Activated T-helper 17 cell treated with anti-CD3 and anti-CD28 coated beads, Interleukin-2, amount 50 U/mL, for 72 hours (primary cell): ENCODE measurements around the gene TTN. TPM values are rescaled to one million over a fixed set of nuclear protein-coding genes. Genes with fewer than 3 reads are reported as not detected.

ENCODE experiments used
- ATAC-seq: fragments of 150-1000 bp; cut with Tn5 transposase; replicated peaks from 2 replicates; pipeline ENCODE4 v1.10.0; 2021; ENCODE audit warnings: mild to moderate bottlenecking, moderate library complexity
- H3K27ac Mint-ChIP-seq: one replicate; pipeline ENCODE4 v1.8.0; 2022; ENCODE audit warnings: mixed read lengths
- H3K27me3 Mint-ChIP-seq: one replicate; pipeline ENCODE4 v1.8.0; 2022; ENCODE audit warnings: mixed read lengths
- H3K36me3 Mint-ChIP-seq: one replicate; pipeline ENCODE4 v1.8.0; 2022; ENCODE audit warnings: low read depth, mild to moderate bottlenecking, mixed read lengths
- H3K4me1 Mint-ChIP-seq: one replicate; pipeline ENCODE4 v1.8.0; 2022; ENCODE audit warnings: mixed read lengths
- H3K4me3 Mint-ChIP-seq: one replicate; pipeline ENCODE4 v1.8.0; 2022; ENCODE audit warnings: mild to moderate bottlenecking, mixed read lengths
- H3K9me3 Mint-ChIP-seq: one replicate; pipeline ENCODE4 v1.8.0; 2022; ENCODE audit warnings: mixed read lengths
- total RNA-seq, 2 donors: library from RNA; stranded (reverse); gene quantifications; one replicate each; pipeline ENCODE4 v1.2.3, GENCODE V29; 2022

Gene TTN
- total RNA-seq, 2 donors from 2014 or later, result 0.84 to 3.1 TPM

GRCh38 chr2:178827739-178828485 lies 20.7 kb upstream of the TTN start:
- no peak overlapping the region for H3K4me3 Mint-ChIP-seq
- no peak for ATAC-seq
- no peaks in the 10 kb centered on the region for H3K9me3 Mint-ChIP-seq
- H3K27me3 Mint-ChIP-seq, result no peaks in the 10 kb centered on the region
- no peaks in the 10 kb centered on the region for H3K36me3 Mint-ChIP-seq
- H3K27ac Mint-ChIP-seq, result no peak overlapping the region
- H3K4me1 Mint-ChIP-seq, result no peaks in the 10 kb centered on the region

GRCh38 chr2:178827111-178827510 lies 19.9 kb upstream of the TTN start:
- Mint-ChIP-seq H3K4me1 (no peaks in the 10 kb centered on the region), H3K9me3 (no peaks in the 10 kb centered on the region), H3K27ac (no peak overlapping the region), H3K36me3 (no peaks in the 10 kb centered on the region), H3K27me3 (no peaks in the 10 kb centered on the region), H3K4me3 (no peak overlapping the region)
- ATAC-seq, result no peak

- H3K27me3 Mint-ChIP-seq, result no peaks in the 10 kb centered on the region
- no peaks in the 10 kb centered on the region for H3K4me1 Mint-ChIP-seq
- H3K4me3 Mint-ChIP-seq, result no peak overlapping the region
- no peak overlapping the region for H3K27ac Mint-ChIP-seq
- no peaks in the 10 kb centered on the region for H3K9me3 Mint-ChIP-seq
- ATAC-seq, result no peak
- H3K36me3 Mint-ChIP-seq, result no peaks in the 10 kb centered on the region
Observed at GRCh38 chr2:178825183-178825582, 18.0 kb upstream of the TTN start.

GRCh38 chr2:178824181-178824580 lies 17.0 kb upstream of the TTN start:
- no peaks in the 10 kb centered on the region for H3K36me3 Mint-ChIP-seq
- H3K4me1 Mint-ChIP-seq, result no peaks in the 10 kb centered on the region
- H3K9me3 Mint-ChIP-seq, result no peaks in the 10 kb centered on the region
- H3K4me3 Mint-ChIP-seq, result no peak overlapping the region
- ATAC-seq, result no peak
- H3K27ac Mint-ChIP-seq, result no peak overlapping the region
- no peaks in the 10 kb centered on the region for H3K27me3 Mint-ChIP-seq

- Mint-ChIP-seq H3K27me3 (peaks cover 9% of the 10 kb centered on the region), H3K9me3 (no peaks in the 10 kb centered on the region), H3K4me3 (no peak overlapping the region), H3K4me1 (peaks cover 6% of the 10 kb centered on the region), H3K36me3 (no peaks in the 10 kb centered on the region), H3K27ac (no peak overlapping the region)
- no peak for ATAC-seq
Observed at GRCh38 chr2:178819992-178820391, 12.8 kb upstream of the TTN start.

- Mint-ChIP-seq H3K4me3 (no peak overlapping the region), H3K9me3 (no peaks in the 10 kb centered on the region), H3K27ac (no peak overlapping the region), H3K4me1 (peaks cover 6% of the 10 kb centered on the region), H3K27me3 (peaks cover 9% of the 10 kb centered on the region), H3K36me3 (no peaks in the 10 kb centered on the region)
- ATAC-seq, result no peak
Observed at GRCh38 chr2:178819147-178819875, 12.1 kb upstream of the TTN start.

- ATAC-seq, result no peak
- Mint-ChIP-seq H3K4me1 (no peaks in the 10 kb centered on the region), H3K4me3 (no peak overlapping the region), H3K27ac (no peak overlapping the region), H3K27me3 (no peaks in the 10 kb centered on the region), H3K36me3 (no peaks in the 10 kb centered on the region), H3K9me3 (peaks cover 6% of the 10 kb centered on the region)
Observed at GRCh38 chr2:178811901-178812300, 4.7 kb upstream of the TTN start.

- Mint-ChIP-seq H3K4me1 (no peaks in the 10 kb centered on the region), H3K27me3 (no peaks in the 10 kb centered on the region), H3K36me3 (no peaks in the 10 kb centered on the region), H3K9me3 (peaks cover 6% of the 10 kb centered on the region), H3K27ac (no peak overlapping the region), H3K4me3 (no peak overlapping the region)
- no peak for ATAC-seq
Observed at GRCh38 chr2:178811045-178811444, 3.8 kb upstream of the TTN start.

GRCh38 chr2:178810422-178810821 lies 3.2 kb upstream of the TTN start:
- H3K36me3 Mint-ChIP-seq, result no peaks in the 10 kb centered on the region
- no peak overlapping the region for H3K4me3 Mint-ChIP-seq
- no peaks in the 10 kb centered on the region for H3K4me1 Mint-ChIP-seq
- no peak overlapping the region for H3K27ac Mint-ChIP-seq
- no peak for ATAC-seq
- peaks cover 6% of the 10 kb centered on the region for H3K9me3 Mint-ChIP-seq
- no peaks in the 10 kb centered on the region for H3K27me3 Mint-ChIP-seq

- no peak for ATAC-seq
- no peak overlapping the region for H3K4me3 Mint-ChIP-seq
Observed at GRCh38 chr2:178806543-178806942, 680 bp downstream of the TTN start.

GRCh38 chr2:178805457-178805856 lies 1.8 kb downstream of the TTN start:
- no peaks in the 10 kb centered on the region for H3K36me3 Mint-ChIP-seq
- ATAC-seq, result no peak
- no peaks in the 10 kb centered on the region for H3K27me3 Mint-ChIP-seq
- H3K27ac Mint-ChIP-seq, result no peak overlapping the region
- H3K4me1 Mint-ChIP-seq, result no peaks in the 10 kb centered on the region
- H3K4me3 Mint-ChIP-seq, result no peak overlapping the region
- peaks cover 6% of the 10 kb centered on the region for H3K9me3 Mint-ChIP-seq

More at GRCh38 chr2:178806543-178806942, 680 bp downstream of the TTN start:
- peaks cover 6% of the 10 kb centered on the region for H3K9me3 Mint-ChIP-seq
- no peaks in the 10 kb centered on the region for H3K36me3 Mint-ChIP-seq
- H3K27me3 Mint-ChIP-seq, result no peaks in the 10 kb centered on the region
- no peaks in the 10 kb centered on the region for H3K4me1 Mint-ChIP-seq
- no peak overlapping the region for H3K27ac Mint-ChIP-seq

- no peak for ATAC-seq
- Mint-ChIP-seq H3K36me3 (no peaks in the 10 kb centered on the region), H3K27me3 (no peaks in the 10 kb centered on the region), H3K4me3 (no peak overlapping the region), H3K9me3 (no peaks in the 10 kb centered on the region), H3K27ac (no peak overlapping the region), H3K4me1 (no peaks in the 10 kb centered on the region)
Observed at GRCh38 chr2:178804791-178805190, 2.4 kb downstream of the TTN start.

- Mint-ChIP-seq H3K9me3 (no peaks in the 10 kb centered on the region), H3K27ac (no peak overlapping the region), H3K4me1 (no peaks in the 10 kb centered on the region), H3K36me3 (no peaks in the 10 kb centered on the region), H3K4me3 (no peak overlapping the region), H3K27me3 (no peaks in the 10 kb centered on the region)
- no peak for ATAC-seq
Observed at GRCh38 chr2:178800510-178800909, 6.7 kb downstream of the TTN start.

- no peaks in the 10 kb centered on the region for H3K9me3 Mint-ChIP-seq
- no peaks in the 10 kb centered on the region for H3K4me1 Mint-ChIP-seq
- H3K27ac Mint-ChIP-seq, result no peak overlapping the region
- ATAC-seq, result no peak
- H3K4me3 Mint-ChIP-seq, result no peak overlapping the region
- H3K27me3 Mint-ChIP-seq, result no peaks in the 10 kb centered on the region
- H3K36me3 Mint-ChIP-seq, result no peaks in the 10 kb centered on the region
Observed at GRCh38 chr2:178799305-178799704, 7.9 kb downstream of the TTN start.

GRCh38 chr2:178796079-178796677 lies 11.0 kb downstream of the TTN start:
- no peaks in the 10 kb centered on the region for H3K36me3 Mint-ChIP-seq
- ATAC-seq, result no peak
- no peak overlapping the region for H3K4me3 Mint-ChIP-seq
- H3K9me3 Mint-ChIP-seq, result no peaks in the 10 kb centered on the region
- H3K27ac Mint-ChIP-seq, result no peak overlapping the region
- H3K4me1 Mint-ChIP-seq, result no peaks in the 10 kb centered on the region
- H3K27me3 Mint-ChIP-seq, result no peaks in the 10 kb centered on the region
